ENCODE data around the gene FYB2.

The FYB2 gene

GRCh38 chr1:56670350-56670749, 148.9 kb downstream of the FYB2 start:
- Mint-ChIP-seq H3K4me3 (no peak overlapping the region), H3K4me1 (no peaks in the 10 kb centered on the region), H3K9me3 (peaks cover 4% of the 10 kb centered on the region), H3K36me3 (no peaks in the 10 kb centered on the region), H3K27me3 (peaks cover 7% of the 10 kb centered on the region), H3K27ac (no peak overlapping the region)

Data from activated naive CD4-positive, alpha-beta T cell treated with anti-CD3 and anti-CD28 coated beads, Interleukin-2, amount 50 U/mL, for 24 hours (primary cell).